BJ (cell line): ENCODE results near the gene OR2W3. TPM values are rescaled to one million over a fixed set of nuclear protein-coding genes. Genes with fewer than 3 reads are reported as not detected.

Source experiments
- CTCF ChIA-PET: fragments of 350-600 bp; formaldehyde crosslinking; extraction: SDS; loops from one replicate; lab custom pipeline; 2021; ENCODE audit warnings: antibody characterized with exemption, inconsistent platforms; lab: Yijun Ruan, JAX
- POLR2A ChIA-PET: fragments of 300-600 bp; sonication (Branson Sonifier 250); formaldehyde crosslinking; extraction: SDS; loops from one replicate; lab custom pipeline; 2021; ENCODE audit warnings: antibody characterized with exemption; lab: Charles Lee
- DNase-seq: peaks from one replicate; pipeline ENCODE4 v3.0.0-alpha.2; 2011; ENCODE audit warnings: low read depth
- H3K27me3 ChIP-seq: 2 replicates; pipeline ENCODE4 v1.6.0; 2011; ENCODE audit warnings: low read length; ENCODE audit not compliant: control insufficient read depth, insufficient read depth
- H3K36me3 ChIP-seq: 2 replicates; pipeline ENCODE4 v1.5.1; 2011; ENCODE audit warnings: low read length; ENCODE audit not compliant: control insufficient read depth, insufficient read depth
- H3K4me3 ChIP-seq: 2 replicates; pipeline ENCODE4 v1.5.1; 2011; ENCODE audit warnings: low read depth, mild to moderate bottlenecking, control low read depth, low read length
- CTCF ChIP-seq: IDR thresholded peaks from 2 replicates; pipeline ENCODE4 v1.5.1; 2011; ENCODE audit warnings: low read depth, mild to moderate bottlenecking, control low read depth, inconsistent platforms, low read length, moderate library complexity; ENCODE audit not compliant: insufficient read depth
- polyA plus RNA-seq: library from polyadenylated mRNA; depleted of rRNA; stranded (reverse); fragments of >200 nt; gene quantifications from 2 replicates; pipeline ENCODE4 v1.2.3, GENCODE V29; 2011

Gene OR2W3
- polyA plus RNA-seq, 1 experiment = not detected

GRCh38 chr1:247855911-247856310 is 39.5 kb upstream of the OR2W3 start:
- ChIA-PET CTCF (no interaction called here), POLR2A (no interaction called here)
- no peaks in the 10 kb centered on the region for H3K27me3 ChIP-seq
- no peak overlapping the region for H3K4me3 ChIP-seq
- DNase-seq = no peak
- H3K36me3 ChIP-seq = no peaks in the 10 kb centered on the region
- TF ChIP-seq CTCF = no peak

GRCh38 chr1:247857069-247857984 is 38.1 kb upstream of the OR2W3 start, which contains the start of gene TRIM58:
TRIM58 (plus strand) TSS chr1:247857187; CDS start chr1:247857247, 60 bp downstream.
- no peak for TF ChIP-seq CTCF

DNA sequence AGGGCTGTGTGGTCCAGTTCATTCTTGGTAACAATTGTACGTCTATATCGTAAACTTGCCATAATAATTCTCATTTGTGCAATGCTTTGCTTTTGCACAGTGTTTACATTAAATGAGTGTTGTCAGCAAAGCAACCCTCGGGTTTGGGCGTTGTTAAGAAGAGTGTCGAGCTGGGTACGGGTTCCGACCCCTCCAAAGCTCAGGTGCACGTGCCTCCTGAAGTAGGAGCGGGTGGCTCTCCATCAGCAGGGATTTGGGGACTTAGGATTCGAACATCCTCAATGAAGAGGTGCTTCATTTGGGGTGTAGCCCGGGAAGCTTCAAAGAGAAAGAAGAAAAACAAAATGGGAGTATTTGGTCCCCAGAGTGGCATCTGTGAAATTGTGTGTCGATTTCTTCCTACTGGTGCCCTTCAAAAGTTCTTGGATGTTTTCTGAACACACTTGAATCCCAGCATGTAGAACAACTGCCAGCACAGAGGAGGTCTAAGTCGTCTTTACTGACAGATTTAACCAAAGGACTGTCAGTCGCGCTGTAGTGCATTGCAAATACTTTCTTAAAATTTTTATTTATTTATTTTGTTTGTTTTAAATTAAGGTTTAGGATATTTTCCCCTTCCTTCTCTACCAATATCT is 37.3 kb upstream of the OR2W3 start:
- H3K4me3 ChIP-seq = no peak overlapping the region
- H3K27me3 ChIP-seq = no peaks in the 10 kb centered on the region
- POLR2A ChIA-PET = no interaction called here
- DNase-seq = no peak
- no peaks in the 10 kb centered on the region for H3K36me3 ChIP-seq
- CTCF ChIA-PET = no interaction called here
- TF ChIP-seq CTCF = no peak

More at GRCh38 chr1:247857069-247857984, 38.1 kb upstream of the OR2W3 start, which contains the start of gene TRIM58:
- Histone ChIP-seq H3K36me3 (no peaks in the 10 kb centered on the region), H3K4me3 (no peak within 1 kb of the TSS), H3K27me3 (no peaks in the 10 kb centered on the region)
- DNase-seq = no peak
- ChIA-PET POLR2A (no interaction called here), CTCF (no interaction called here)

GRCh38 chr1:247862756-247863155 is 32.6 kb upstream of the OR2W3 start:
- ChIA-PET POLR2A (no interaction called here), CTCF (no interaction called here)
- Histone ChIP-seq H3K27me3 (no peaks in the 10 kb centered on the region), H3K4me3 (no peak overlapping the region), H3K36me3 (no peaks in the 10 kb centered on the region)
- TF ChIP-seq CTCF = no peak
- DNase-seq = no peak

DNA sequence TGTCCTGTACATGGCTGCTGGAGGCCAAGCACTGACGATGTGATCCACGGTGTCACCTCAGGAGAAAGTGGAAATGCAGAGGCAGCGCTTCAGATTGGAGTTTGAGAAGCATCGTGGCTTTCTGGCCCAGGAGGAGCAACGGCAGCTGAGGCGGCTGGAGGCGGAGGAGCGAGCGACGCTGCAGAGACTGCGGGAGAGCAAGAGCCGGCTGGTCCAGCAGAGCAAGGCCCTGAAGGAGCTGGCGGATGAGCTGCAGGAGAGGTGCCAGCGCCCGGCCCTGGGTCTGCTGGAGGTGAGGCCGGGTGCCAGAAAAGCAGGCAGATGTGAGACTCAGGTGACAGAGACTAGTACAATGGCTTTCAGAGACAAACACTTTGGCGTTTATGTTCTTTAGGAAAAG is 30.7 kb upstream of the OR2W3 start:
- TF ChIP-seq CTCF = no peak
- DNase-seq = no peak
- Histone ChIP-seq H3K4me3 (no peak overlapping the region), H3K36me3 (no peaks in the 10 kb centered on the region), H3K27me3 (no peaks in the 10 kb centered on the region)
- ChIA-PET POLR2A (no interaction called here), CTCF (no interaction called here)
